Adipocyte (in vitro differentiated cells): ENCODE data around the gene C1QTNF9B.
A peak's percentile ranks its signal among the peaks of the same experiment; 100 is the strongest.

Source experiments
- DNase-seq: peaks from one replicate; pipeline ENCODE4 v3.0.0-alpha.2; 2015; ENCODE audit warnings: low read depth
- H3K27me3 ChIP-seq: replicated peaks from 2 replicates; pipeline ENCODE4 v1.7.0; 2013; ENCODE audit warnings: mild to moderate bottlenecking, low read length, moderate library complexity; ENCODE audit not compliant: control insufficient read depth, insufficient read depth
- H3K36me3 ChIP-seq: 2 replicates; pipeline ENCODE4 v1.7.0; 2013; ENCODE audit warnings: low read length, mild to moderate bottlenecking, moderate library complexity; ENCODE audit not compliant: control insufficient read depth, insufficient read depth, severe bottlenecking
- H3K4me1 ChIP-seq: 2 replicates; pipeline ENCODE4 v1.7.0; 2013; ENCODE audit warnings: mild to moderate bottlenecking, low read length, moderate library complexity; ENCODE audit not compliant: control insufficient read depth, insufficient read depth
- H3K4me3 ChIP-seq: 2 replicates; pipeline ENCODE4 v1.7.0; 2013; ENCODE audit warnings: mild to moderate bottlenecking, low read length, moderate library complexity
- H3K9ac ChIP-seq: 2 replicates; pipeline ENCODE4 v1.7.0; 2013; ENCODE audit warnings: mild to moderate bottlenecking, low read length, moderate library complexity
- H3K9me3 ChIP-seq: 2 replicates; pipeline ENCODE4 v1.7.0; 2013; ENCODE audit warnings: mild to moderate bottlenecking, low read length, moderate library complexity; ENCODE audit not compliant: control insufficient read depth

The C1QTNF9B gene

GRCh38 chr13:23856008-23856750 is 41.1 kb downstream of the C1QTNF9B start:
- Histone ChIP-seq H3K9ac (no peak overlapping the region), H3K4me3 (no peak overlapping the region), H3K4me1 (peaks cover 3% of the 10 kb centered on the region), H3K36me3 (peaks cover 15% of the 10 kb centered on the region), H3K9me3 (no peaks in the 10 kb centered on the region), H3K27me3 (no peaks in the 10 kb centered on the region)
- no peak for DNase-seq

- peaks cover 6% of the 10 kb centered on the region for H3K4me1 ChIP-seq
- H3K9ac ChIP-seq: no peak overlapping the region
- no peak overlapping the region for H3K4me3 ChIP-seq
- no peaks in the 10 kb centered on the region for H3K9me3 ChIP-seq
- no peak for DNase-seq
- H3K36me3 ChIP-seq: peaks cover 9% of the 10 kb centered on the region
- no peaks in the 10 kb centered on the region for H3K27me3 ChIP-seq
Observed at GRCh38 chr13:23855360-23855759, 41.9 kb downstream of the C1QTNF9B start.

GRCh38 chr13:23852351-23852750 is 45.0 kb downstream of the C1QTNF9B start:
- peaks cover 12% of the 10 kb centered on the region for H3K4me1 ChIP-seq
- no peak for DNase-seq
- H3K9me3 ChIP-seq: no peaks in the 10 kb centered on the region
- no peak overlapping the region for H3K4me3 ChIP-seq
- peaks cover 4% of the 10 kb centered on the region for H3K36me3 ChIP-seq
- H3K9ac ChIP-seq: no peak overlapping the region
- H3K27me3 ChIP-seq: no peaks in the 10 kb centered on the region

- peaks cover 2% of the 10 kb centered on the region for H3K36me3 ChIP-seq
- H3K9me3 ChIP-seq: no peaks in the 10 kb centered on the region
- H3K4me1 ChIP-seq: peaks cover 12% of the 10 kb centered on the region
- DNase-seq: peak; percentile 9
- H3K27me3 ChIP-seq: no peaks in the 10 kb centered on the region
- H3K9ac ChIP-seq: no peak overlapping the region
- H3K4me3 ChIP-seq: no peak overlapping the region
Observed at GRCh38 chr13:23851106-23851505, 46.2 kb downstream of the C1QTNF9B start.

GRCh38 chr13:23850134-23850533 is 47.2 kb downstream of the C1QTNF9B start:
- no peaks in the 10 kb centered on the region for H3K9me3 ChIP-seq
- no peaks in the 10 kb centered on the region for H3K27me3 ChIP-seq
- peaks cover 12% of the 10 kb centered on the region for H3K4me1 ChIP-seq
- DNase-seq: no peak
- H3K36me3 ChIP-seq: no peaks in the 10 kb centered on the region
- H3K4me3 ChIP-seq: no peak overlapping the region
- no peak overlapping the region for H3K9ac ChIP-seq

GRCh38 chr13:23849670-23850069 is 47.6 kb downstream of the C1QTNF9B start:
- H3K4me3 ChIP-seq: no peak overlapping the region
- no peak for DNase-seq
- H3K27me3 ChIP-seq: no peaks in the 10 kb centered on the region

GRCh38 chr13:23848646-23849141 is 48.6 kb downstream of the C1QTNF9B start:
- peaks cover 12% of the 10 kb centered on the region for H3K4me1 ChIP-seq

More at GRCh38 chr13:23849670-23850069, 47.6 kb downstream of the C1QTNF9B start:
- Histone ChIP-seq H3K4me1 (peaks cover 12% of the 10 kb centered on the region), H3K9ac (no peak overlapping the region), H3K36me3 (no peaks in the 10 kb centered on the region), H3K9me3 (no peaks in the 10 kb centered on the region)

GRCh38 chr13:23848019-23848418 is 49.3 kb downstream of the C1QTNF9B start:
- H3K36me3 ChIP-seq: no peaks in the 10 kb centered on the region
- no peaks in the 10 kb centered on the region for H3K9me3 ChIP-seq
- DNase-seq: no peak
- no peaks in the 10 kb centered on the region for H3K27me3 ChIP-seq
- peaks cover 12% of the 10 kb centered on the region for H3K4me1 ChIP-seq
- no peak overlapping the region for H3K4me3 ChIP-seq
- H3K9ac ChIP-seq: no peak overlapping the region

More at GRCh38 chr13:23848646-23849141, 48.6 kb downstream of the C1QTNF9B start:
- no peaks in the 10 kb centered on the region for H3K27me3 ChIP-seq
- no peak for DNase-seq
- H3K9ac ChIP-seq: no peak overlapping the region
- no peaks in the 10 kb centered on the region for H3K9me3 ChIP-seq
- no peak overlapping the region for H3K4me3 ChIP-seq
- no peaks in the 10 kb centered on the region for H3K36me3 ChIP-seq

- DNase-seq: no peak
- Histone ChIP-seq H3K4me1 (peaks cover 12% of the 10 kb centered on the region), H3K27me3 (no peaks in the 10 kb centered on the region), H3K36me3 (no peaks in the 10 kb centered on the region), H3K9ac (no peak overlapping the region), H3K9me3 (no peaks in the 10 kb centered on the region), H3K4me3 (no peak overlapping the region)
Observed at GRCh38 chr13:23847497-23847896, 49.8 kb downstream of the C1QTNF9B start.

GRCh38 chr13:23845105-23845725 is 52.1 kb downstream of the C1QTNF9B start:
- Histone ChIP-seq H3K27me3 (no peaks in the 10 kb centered on the region), H3K36me3 (no peaks in the 10 kb centered on the region), H3K9me3 (no peaks in the 10 kb centered on the region), H3K4me3 (no peak overlapping the region), H3K9ac (no peak overlapping the region), H3K4me1 (peaks cover 7% of the 10 kb centered on the region)
- DNase-seq: no peak

GRCh38 chr13:23844132-23844531 is 53.2 kb downstream of the C1QTNF9B start:
- Histone ChIP-seq H3K9me3 (no peaks in the 10 kb centered on the region), H3K4me3 (no peak overlapping the region), H3K4me1 (peaks cover 7% of the 10 kb centered on the region), H3K9ac (no peak overlapping the region), H3K27me3 (no peaks in the 10 kb centered on the region), H3K36me3 (no peaks in the 10 kb centered on the region)
- no peak for DNase-seq
